Ramos (cell line): Measurements from ENCODE around the gene CXCR5.

Source experiments
- in situ Hi-C: fragments of 300-500 bp; cut with MboI; formaldehyde crosslinking; loops from one replicate; pipeline ENCODE4 v1.14.3; 2022; ENCODE audit warnings: low sequenced_read_pairs; ENCODE audit not compliant: unreplicated experiment

CXCR5 gene

GRCh38 chr11:118911113-118911879 is 27.6 kb downstream of the CXCR5 start:
- in situ Hi-C loops, result no loop called here

- in situ Hi-C loops, result no loop called here
Measured at GRCh38 chr11:118911880-118912741, 28.4 kb downstream of the CXCR5 start.

- in situ Hi-C loops, result no loop called here
Measured at GRCh38 chr11:118912742-118913410, 29.2 kb downstream of the CXCR5 start.

DNA sequence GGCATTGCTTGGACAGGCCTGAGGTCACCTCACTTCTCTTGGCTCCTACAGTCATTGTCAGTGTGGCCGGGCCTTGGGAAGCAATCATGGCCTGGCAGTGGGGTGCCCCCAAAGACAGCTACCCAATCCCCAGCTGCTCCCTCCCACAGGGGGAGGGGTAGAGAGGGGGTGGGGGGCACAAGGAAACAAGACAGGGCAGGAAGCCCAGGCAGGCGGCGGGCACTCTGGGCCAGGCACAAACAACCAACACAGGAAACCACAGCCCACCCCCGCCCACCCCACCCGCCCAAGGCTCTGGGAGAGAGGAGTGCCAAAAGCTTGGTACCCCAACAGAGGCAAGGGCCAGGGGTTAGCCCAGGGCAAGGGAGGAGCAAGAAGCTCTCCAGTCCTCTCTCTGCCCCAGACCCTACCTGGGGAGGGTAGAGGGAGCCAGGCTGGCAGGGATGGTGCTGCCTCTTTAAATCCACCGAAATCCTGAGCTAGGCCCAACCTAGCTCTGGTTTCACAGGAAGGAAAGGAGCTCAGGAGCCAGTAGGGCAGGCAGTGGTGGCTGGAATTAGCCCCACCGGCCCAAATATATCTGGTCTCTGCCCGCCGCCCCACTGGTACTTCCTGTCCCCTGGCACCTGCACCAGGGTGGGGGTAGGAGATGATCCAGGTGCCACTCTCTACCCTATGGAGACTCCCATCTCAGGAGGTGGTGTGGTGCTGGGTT is 29.9 kb downstream of the CXCR5 start:
- in situ Hi-C loops, result no loop called here

DNA sequence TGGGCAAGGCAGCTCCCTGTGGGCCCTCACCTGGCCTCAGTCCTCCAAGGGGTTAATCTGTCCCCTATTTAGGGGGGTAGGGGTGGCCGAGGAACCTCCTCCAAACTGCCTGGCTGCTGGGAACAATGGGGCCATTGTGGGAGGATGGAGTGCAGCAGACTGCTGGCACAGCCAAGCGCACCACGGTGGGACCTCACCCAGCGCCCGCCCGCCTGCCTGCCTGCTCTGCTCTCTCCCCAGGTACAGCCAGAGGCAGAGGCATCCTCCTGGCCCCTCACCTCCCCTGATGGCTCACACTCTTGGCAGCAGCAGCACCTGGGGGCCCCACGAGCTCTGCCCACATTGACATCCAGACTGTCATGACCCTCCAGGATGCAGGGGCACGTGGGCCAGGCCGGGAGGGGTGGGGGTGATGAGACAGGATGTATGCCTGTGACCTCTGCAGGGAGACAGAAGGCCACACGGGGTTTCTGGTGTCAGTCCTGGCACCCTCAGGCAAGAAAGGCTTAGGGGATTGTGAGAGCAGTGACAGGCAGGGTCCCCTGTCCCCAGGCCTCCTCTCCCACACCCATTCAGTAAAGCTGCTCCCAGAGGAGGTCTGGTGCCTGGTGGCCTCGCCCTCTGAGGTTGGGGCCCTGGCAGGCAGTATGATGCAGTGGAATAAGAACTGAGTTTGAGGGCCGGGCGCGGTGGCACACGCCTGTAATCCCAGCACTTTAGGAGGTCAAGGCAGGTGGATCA is 30.7 kb downstream of the CXCR5 start:
- in situ Hi-C loops, result no loop called here

DNA sequence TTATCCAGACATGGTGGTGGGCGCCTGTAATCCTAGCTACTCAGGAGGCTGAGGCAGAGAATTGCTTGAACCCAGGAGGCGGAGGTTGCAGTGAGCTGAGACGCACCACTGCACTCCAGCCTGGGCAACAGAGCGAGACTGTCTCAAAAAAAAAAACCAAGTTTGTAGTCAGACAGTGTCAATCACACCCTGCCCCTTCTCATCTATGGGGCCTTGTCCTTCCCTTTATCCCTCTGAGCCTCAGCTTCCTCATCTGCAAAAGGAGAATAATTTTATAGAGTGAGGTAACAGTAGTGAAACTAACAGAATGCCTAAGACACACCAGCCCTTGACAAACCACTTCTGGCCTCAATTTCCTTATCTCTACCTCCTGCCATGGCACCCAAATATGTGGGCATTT is 31.3 kb downstream of the CXCR5 start:
- in situ Hi-C loops, result no loop called here

- in situ Hi-C loops, result no loop called here
Measured at GRCh38 chr11:118915396-118915795, 31.7 kb downstream of the CXCR5 start.

- in situ Hi-C loops, result no loop called here
Measured at GRCh38 chr11:118915941-118916841, 32.5 kb downstream of the CXCR5 start.

DNA sequence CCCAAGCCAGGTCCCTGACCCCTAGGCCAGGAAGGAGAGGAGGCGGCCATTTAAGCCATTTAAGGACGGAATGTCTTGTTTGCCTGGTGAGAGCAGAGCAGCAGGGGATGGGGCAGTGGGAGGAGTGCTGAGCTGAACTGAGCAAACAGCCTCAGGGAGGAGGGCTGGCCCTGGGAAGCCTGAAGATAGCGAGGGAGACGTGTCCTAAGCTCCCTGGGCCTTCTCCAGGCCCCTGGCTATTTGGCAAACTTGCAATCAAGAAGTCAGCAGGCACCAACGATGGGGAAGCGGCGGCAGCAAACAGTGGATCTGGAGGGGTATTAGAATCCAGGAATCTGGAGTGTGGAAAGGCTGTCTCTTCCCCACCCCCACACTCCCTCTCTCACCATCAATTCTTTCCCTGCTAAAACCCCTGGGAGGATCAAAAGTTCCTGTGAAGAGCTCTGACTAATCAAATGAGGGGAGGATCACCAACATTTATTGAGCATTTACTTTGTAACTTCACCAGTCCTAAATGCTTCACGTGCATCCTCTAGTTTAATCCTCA is 33.2 kb downstream of the CXCR5 start:
- in situ Hi-C loops, result no loop called here

GRCh38 chr11:118917481-118918127 is 33.9 kb downstream of the CXCR5 start:
- in situ Hi-C loops, result no loop called here

GRCh38 chr11:118918128-118918685 is 34.5 kb downstream of the CXCR5 start:
- in situ Hi-C loops, result no loop called here

DNA sequence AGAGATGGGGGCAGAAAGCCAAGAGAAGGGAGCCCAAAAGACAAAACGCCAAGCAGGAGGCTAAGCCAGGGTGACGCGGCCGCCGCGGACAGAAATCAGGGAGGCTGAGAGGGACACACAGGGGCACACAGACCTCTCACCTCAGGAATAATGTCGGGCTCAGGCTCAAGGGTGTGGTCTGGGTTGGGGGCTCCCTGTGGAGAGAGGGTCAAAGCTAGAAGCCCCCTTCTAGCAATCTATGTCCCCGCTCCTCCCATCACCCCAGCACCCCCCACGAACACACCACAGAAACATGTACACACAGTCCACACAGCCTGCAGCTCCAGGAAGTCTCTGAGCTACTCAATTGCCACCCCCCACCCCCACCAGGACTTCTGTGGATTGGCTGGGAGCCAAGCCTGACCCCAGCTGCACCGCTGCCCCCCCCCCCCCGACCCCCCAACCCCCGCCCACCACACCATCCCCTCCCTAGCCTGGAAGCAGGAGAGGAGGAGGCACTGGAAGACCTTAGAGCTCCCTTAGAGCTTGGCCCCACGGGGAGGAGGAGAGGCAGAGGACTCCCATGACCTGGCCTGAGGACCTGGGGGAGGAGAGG is 35.1 kb downstream of the CXCR5 start:
- in situ Hi-C loops, result no loop called here

DNA sequence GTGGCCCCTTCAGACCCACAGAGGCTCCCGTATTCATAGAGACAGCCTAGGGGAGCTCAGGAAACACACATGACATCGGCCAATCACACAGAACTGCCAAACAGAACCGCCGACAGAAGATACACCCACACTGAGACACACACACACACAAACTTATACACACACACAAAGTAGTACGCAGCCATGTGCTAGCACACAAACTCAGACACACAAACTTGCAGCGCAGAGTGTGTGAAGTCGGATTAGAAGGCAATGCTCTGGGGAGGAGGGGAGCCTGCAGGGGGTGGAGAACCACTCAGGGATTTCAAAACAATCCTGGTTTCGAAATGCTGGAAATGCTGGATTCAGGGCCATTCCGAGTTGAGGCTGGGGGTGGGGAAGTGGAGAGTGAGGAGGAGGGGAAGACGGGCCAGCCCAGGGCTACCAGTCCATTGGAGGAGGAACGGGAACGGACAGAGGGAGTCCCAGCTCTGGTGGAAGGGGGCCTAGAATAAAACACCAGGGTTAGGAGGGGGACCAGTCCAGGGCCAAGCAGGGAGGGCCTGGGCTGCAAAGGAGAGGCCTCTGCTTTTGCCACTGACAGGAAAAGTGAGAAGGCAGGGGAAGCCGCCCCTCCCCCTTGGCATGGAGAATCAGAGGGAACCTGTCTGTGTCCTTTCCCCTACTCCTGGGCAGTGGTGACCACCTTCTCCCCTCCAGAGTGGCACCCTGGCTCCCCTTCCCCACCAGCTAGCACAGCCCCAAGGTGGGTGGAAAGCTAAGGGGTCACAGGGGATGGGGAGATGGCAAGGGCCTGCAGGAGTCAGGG is 37.6 kb downstream of the CXCR5 start:
- in situ Hi-C loops, result no loop called here

GRCh38 chr11:118921929-118922744 is 38.4 kb downstream of the CXCR5 start:
- in situ Hi-C loops, result no loop called here

DNA sequence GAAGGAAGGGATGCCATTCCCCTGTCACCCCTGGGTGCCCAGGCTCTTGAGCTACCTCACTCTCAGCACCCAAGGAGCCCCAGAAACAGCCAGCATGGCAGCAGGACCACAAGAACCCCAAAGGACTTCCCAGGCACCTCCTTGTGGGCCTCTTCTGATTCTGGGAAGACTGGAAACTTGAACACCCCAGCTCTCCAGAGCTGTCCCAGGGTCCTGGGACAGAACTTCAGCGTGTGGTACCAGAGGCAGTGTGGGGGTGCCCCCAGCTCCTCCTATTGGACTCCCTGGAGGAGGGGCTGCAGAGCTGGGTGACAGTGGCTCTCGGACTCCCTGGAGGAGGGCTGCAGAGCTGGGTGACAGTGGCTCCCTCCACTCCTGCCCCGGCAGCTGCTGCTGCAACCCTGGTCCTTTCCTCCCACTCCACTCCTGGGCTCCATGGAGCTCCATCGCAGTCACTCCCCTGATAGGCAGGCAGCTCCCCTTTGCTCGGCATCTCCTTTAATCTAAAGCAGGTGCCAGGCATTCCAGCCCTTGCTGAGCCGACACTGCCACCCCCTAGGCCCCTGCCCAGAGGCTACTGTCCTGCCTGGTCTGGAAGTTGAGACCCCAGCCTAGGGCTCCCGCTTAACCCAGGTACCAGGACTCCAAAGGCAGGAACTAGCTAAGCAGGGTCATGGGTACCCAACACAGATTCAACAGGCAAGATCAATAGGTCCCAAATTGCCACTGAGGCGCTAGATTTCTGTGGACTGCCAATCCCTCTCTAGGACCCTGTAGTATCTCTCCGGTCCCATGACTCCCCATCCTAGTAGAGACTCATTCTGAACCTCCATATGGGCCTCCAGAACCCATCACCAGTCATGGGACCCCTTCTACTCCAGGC is 39.3 kb downstream of the CXCR5 start:
- in situ Hi-C loops, result no loop called here
